Endothelial cell of umbilical vein (primary cell): ENCODE data around the gene ENHO. TPM values are rescaled to one million over a fixed set of nuclear protein-coding genes. Genes with fewer than 3 reads are reported as not detected.

Experiments
- BruUV-seq: library from RNA; stranded (reverse); fragments of 400-500 nt; replicated peaks from 2 replicates; lab custom pipeline; 2021; lab: Mats Ljungman, UMichigan
- CTCF ChIA-PET: fragments of 300-600, 350-600 bp; sonication (Branson Sonifier 250); formaldehyde crosslinking; loops from one replicate; lab custom pipeline; 2021; ENCODE audit warnings: antibody characterized with exemption, inconsistent platforms; lab: Charles Lee
- POLR2A ChIA-PET: fragments of 300-600, 350-600 bp; sonication (Branson Sonifier 250); formaldehyde crosslinking; loops from one replicate; lab custom pipeline; 2021; ENCODE audit warnings: antibody characterized with exemption, inconsistent platforms; lab: Charles Lee
- DNase-seq: peaks from one replicate; pipeline ENCODE4 v3.0.0-alpha.2; 2011; ENCODE audit warnings: low read depth, low spot score
- FAIRE-seq: peaks from 2 replicates; lab custom pipeline; 2011; peaks lifted over from hg19 to GRCh38; lab: Jason Lieb, UNC
- H2AFZ ChIP-seq: 2 replicates; pipeline ENCODE4 v1.6.0; 2012; ENCODE audit warnings: low read depth, low read length, control low read depth, inconsistent platforms
- H3K27ac ChIP-seq: 2 replicates; pipeline ENCODE4 v1.5.1; 2011; ENCODE audit warnings: low read depth, mild to moderate bottlenecking, control low read depth, low read length, moderate library complexity; ENCODE audit not compliant: insufficient read depth
- H3K27me3 ChIP-seq, 2 experiments: 2 replicates each; pipeline versions ENCODE4 v1.6.0 to v1.6.1; 2011; ENCODE audit warnings: low read length in 2 of 2, mixed read lengths in 1 of 2; ENCODE audit not compliant: control insufficient read depth in 2 of 2, insufficient read depth in 2 of 2
- H3K36me3 ChIP-seq, 2 experiments: 2 replicates in 1 of 2; 3 replicates in 1 of 2; pipeline ENCODE4 v1.5.1; 2011; ENCODE audit warnings: low read length in 2 of 2, mild to moderate bottlenecking in 1 of 2, moderate library complexity in 1 of 2; ENCODE audit not compliant: control insufficient read depth in 2 of 2, insufficient read depth in 2 of 2; ENCODE audit errors: extremely low read depth in 1 of 2
- H3K4me1 ChIP-seq: 3 replicates; pipeline ENCODE4 v1.5.1; 2011; ENCODE audit warnings: mild to moderate bottlenecking, low read length; ENCODE audit not compliant: control insufficient read depth, insufficient read depth; ENCODE audit errors: extremely low read depth
- H3K4me2 ChIP-seq: 2 replicates; pipeline ENCODE4 v1.6.1; 2011; ENCODE audit warnings: low read length, control low read depth, mixed read lengths; ENCODE audit not compliant: insufficient read depth
- H3K4me3 ChIP-seq, 3 experiments: fragments of 200-600 bp in 1 of 3; sonication (generic), shearing (Covaris generic) in 1 of 3; replicated peaks in 1 of 3; 2 replicates each; pipeline ENCODE4 v1.5.1; 2011 to 2016; ENCODE audit warnings: control low read depth in 3 of 3, low read length in 3 of 3, mild to moderate bottlenecking in 2 of 3, inconsistent platforms in 1 of 3, low read depth in 1 of 3, moderate library complexity in 1 of 3; ENCODE audit not compliant: insufficient read depth in 1 of 3
- H3K79me2 ChIP-seq: 2 replicates; pipeline ENCODE4 v1.6.0; 2012; ENCODE audit warnings: low read length, inconsistent platforms; ENCODE audit not compliant: control insufficient read depth, insufficient read depth
- H3K9ac ChIP-seq: replicated peaks from 2 replicates; pipeline ENCODE3; 2011; ENCODE audit warnings: low read length, control low read depth; ENCODE audit not compliant: insufficient read depth; ENCODE audit errors: extremely low read depth
- H3K9me1 ChIP-seq: replicated peaks from 3 replicates; pipeline ENCODE4 v1.6.0; 2011; ENCODE audit warnings: mild to moderate bottlenecking, low read length; ENCODE audit not compliant: control insufficient read depth, insufficient read depth; ENCODE audit errors: extremely low read depth
- H3K9me3 ChIP-seq: replicated peaks from 2 replicates; pipeline ENCODE4 v1.5.1; 2012; ENCODE audit warnings: low read length, inconsistent platforms; ENCODE audit not compliant: control insufficient read depth, insufficient read depth
- H4K20me1 ChIP-seq: replicated peaks from 2 replicates; pipeline ENCODE3; 2011; ENCODE audit warnings: mild to moderate bottlenecking, low read length; ENCODE audit not compliant: control insufficient read depth, insufficient read depth; ENCODE audit errors: extremely low read depth
- GATA2 ChIP-seq: IDR thresholded peaks from 2 replicates; pipeline ENCODE4 v1.7.0; 2011; ENCODE audit warnings: low read depth, mild to moderate bottlenecking, moderate library complexity, mixed read lengths, low read length; ENCODE audit not compliant: insufficient read length, insufficient read depth
- JUN ChIP-seq: IDR thresholded peaks from 2 replicates; pipeline ENCODE4 v1.6.1; 2011; ENCODE audit warnings: borderline replicate concordance, low read depth; ENCODE audit not compliant: insufficient read length, insufficient read depth
- POLR2AphosphoS5 ChIP-seq: IDR thresholded peaks from 2 replicates; pipeline ENCODE4 v1.6.1; 2012; ENCODE audit warnings: low read depth, mild to moderate bottlenecking, control low read depth, low read length, moderate library complexity; ENCODE audit not compliant: insufficient read depth
- dilution Hi-C: fragments of 300-500 bp; cut with MboI; formaldehyde crosslinking; loops from one replicate; pipeline ENCODE4 v1.15.0; 2019; ENCODE audit warnings: low sequenced_read_pairs; ENCODE audit not compliant: extremely low pct_ligation_motif_present
- intact Hi-C: fragments of 100-400 bp; cut with micrococcal nuclease; formaldehyde crosslinking; loops from one replicate; pipeline ENCODE4 v1.10.0; 2022
- polyA plus RNA-seq, 4 experiments: library from polyadenylated mRNA; depleted of rRNA in 3 of 4; stranded (reverse) in 3 of 4; unstranded in 1 of 4; fragments of >200 nt; gene quantifications; 2 replicates each; pipeline versions ENCODE4 v1.2.1 to v1.2.3, GENCODE V29; 2011 to 2012; ENCODE audit warnings: missing spikeins in 1 of 4
- total RNA-seq: library from RNA; stranded (reverse); gene quantifications from 2 replicates; pipeline ENCODE4 v1.2.3, GENCODE V29; 2021
- TF ChIP-seq, protein P1 (sequence below): IDR thresholded peaks from 2 replicates; pipeline ENCODE4 v1.6.1; 2011; ENCODE audit not compliant: insufficient read depth, insufficient read length
- TF ChIP-seq, protein P2 (sequence below), 2 donors: IDR thresholded peaks; 1 replicate in 1 of 2; 2 replicates in 1 of 2; pipeline ENCODE4 v1.5.1; 2011; ENCODE audit warnings: low read length in 2 of 2, mild to moderate bottlenecking in 2 of 2, moderate library complexity in 2 of 2, control low read depth in 1 of 2, inconsistent platforms in 1 of 2, low read depth in 1 of 2; ENCODE audit not compliant: insufficient read depth in 1 of 2; ENCODE audit errors: extremely low read depth in 1 of 2

The ENHO gene
- total and polyA plus RNA-seq, 2 donors (not counting 3 experiments of a cell fraction or from before 2014, with no cell fraction given), result 0.10 TPM; not detected in 1

DNA sequence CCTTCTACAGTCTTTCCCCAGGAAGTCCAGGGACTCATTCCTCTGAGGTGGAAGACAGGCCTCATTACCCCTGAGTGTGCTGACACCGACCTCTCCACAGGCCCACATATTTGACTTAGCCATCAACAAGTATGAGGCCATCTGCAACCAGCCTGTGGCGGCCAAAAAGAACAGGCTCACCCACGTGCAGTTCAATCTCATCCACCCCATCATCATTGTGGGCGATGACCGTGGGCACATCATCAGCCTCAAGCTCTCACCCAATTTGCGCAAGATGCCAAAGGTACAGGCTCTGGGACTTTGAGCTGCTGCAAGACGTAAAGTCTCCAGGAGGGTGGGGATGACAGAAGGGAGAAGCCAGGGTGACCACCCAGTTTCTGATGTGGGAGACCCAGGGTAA lies 5.6 kb downstream of the ENHO start:
- Histone ChIP-seq H3K4me1 (no peaks in the 10 kb centered on the region), H3K9ac (no peak overlapping the region), H2AFZ (no peak overlapping the region), H3K79me2 (no peaks in the 10 kb centered on the region), H3K27ac (no peak overlapping the region), H3K4me2 (no peak overlapping the region), H3K9me3 (no peaks in the 10 kb centered on the region), H3K36me3 (no peaks in the 10 kb centered on the region), H3K27me3 (peaks cover 8 to 9% of the 10 kb centered on the region in 2 experiments), H3K9me1 (no peaks in the 10 kb centered on the region), H3K4me3 (no peak overlapping the region), H4K20me1 (no peaks in the 10 kb centered on the region)
- intact Hi-C loops, result no loop called here
- dilution Hi-C loops, result loop anchor here (25.0 kb wide), 1 partner anchor 105 kb away; no protein-coding TSS in a partner anchor
- TF ChIP-seq GATA2, result no peak
- no peak for TF ChIP-seq POLR2AphosphoS5
- TF ChIP-seq, protein P1, sequence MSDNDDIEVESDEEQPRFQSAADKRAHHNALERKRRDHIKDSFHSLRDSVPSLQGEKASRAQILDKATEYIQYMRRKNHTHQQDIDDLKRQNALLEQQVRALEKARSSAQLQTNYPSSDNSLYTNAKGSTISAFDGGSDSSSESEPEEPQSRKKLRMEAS, result no peak
- POLR2A ChIA-PET, result no interaction called here
- CTCF ChIA-PET, result interaction anchor here (0.7 to 1.8 kb wide), 3 partner anchors 16 to 113 kb away, joined by 3 to 4 read pairs (median 3); no protein-coding TSS in a partner anchor
- DNase-seq (no peak), FAIRE-seq (no peak)
- no TSS peak for BruUV-seq

DNA sequence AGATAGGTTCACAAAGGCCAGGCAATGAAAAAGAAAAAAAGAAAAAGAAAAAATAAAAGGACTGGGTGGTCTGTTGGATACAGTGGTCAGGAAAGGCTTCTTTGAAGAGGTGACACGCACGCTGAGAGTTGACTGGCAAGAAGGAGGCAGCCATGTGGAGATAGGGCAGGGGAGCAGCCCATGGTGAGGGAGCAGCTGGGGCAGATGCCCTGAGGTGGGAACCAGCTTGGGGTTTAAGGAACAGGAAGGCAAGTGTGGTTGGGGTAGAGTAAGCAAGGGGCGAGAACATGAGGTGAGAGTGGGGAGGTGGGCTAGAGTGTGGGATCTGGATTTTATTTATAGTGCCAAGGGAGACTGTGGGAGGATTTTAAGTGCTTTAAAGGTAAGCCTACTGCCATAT lies 6.8 kb downstream of the ENHO start:
- H4K20me1 ChIP-seq, result no peaks in the 10 kb centered on the region
- H3K27me3 ChIP-seq, result peaks cover 7 to 11% of the 10 kb centered on the region in 2 experiments
- TF ChIP-seq, protein P2, sequence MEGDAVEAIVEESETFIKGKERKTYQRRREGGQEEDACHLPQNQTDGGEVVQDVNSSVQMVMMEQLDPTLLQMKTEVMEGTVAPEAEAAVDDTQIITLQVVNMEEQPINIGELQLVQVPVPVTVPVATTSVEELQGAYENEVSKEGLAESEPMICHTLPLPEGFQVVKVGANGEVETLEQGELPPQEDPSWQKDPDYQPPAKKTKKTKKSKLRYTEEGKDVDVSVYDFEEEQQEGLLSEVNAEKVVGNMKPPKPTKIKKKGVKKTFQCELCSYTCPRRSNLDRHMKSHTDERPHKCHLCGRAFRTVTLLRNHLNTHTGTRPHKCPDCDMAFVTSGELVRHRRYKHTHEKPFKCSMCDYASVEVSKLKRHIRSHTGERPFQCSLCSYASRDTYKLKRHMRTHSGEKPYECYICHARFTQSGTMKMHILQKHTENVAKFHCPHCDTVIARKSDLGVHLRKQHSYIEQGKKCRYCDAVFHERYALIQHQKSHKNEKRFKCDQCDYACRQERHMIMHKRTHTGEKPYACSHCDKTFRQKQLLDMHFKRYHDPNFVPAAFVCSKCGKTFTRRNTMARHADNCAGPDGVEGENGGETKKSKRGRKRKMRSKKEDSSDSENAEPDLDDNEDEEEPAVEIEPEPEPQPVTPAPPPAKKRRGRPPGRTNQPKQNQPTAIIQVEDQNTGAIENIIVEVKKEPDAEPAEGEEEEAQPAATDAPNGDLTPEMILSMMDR (IDR thresholded peaks at IDR 0.05; ENCODE audit: extremely low read depth in 1 of 2, insufficient read depth in 1 of 2, low read depth in 1 of 2, low read length in 2 of 2), result no peak
- TF ChIP-seq GATA2 (no peak), JUN (no peak), POLR2AphosphoS5 (no peak)
- TF ChIP-seq, protein P1, result no peak
- FAIRE-seq (no peak), DNase-seq (no peak)
- ChIA-PET CTCF (no interaction called here), POLR2A (no interaction called here)
- intact Hi-C loops (no loop called here), dilution Hi-C loops (loop anchor here (25.0 kb wide), 1 partner anchor 104 kb away; no protein-coding TSS in a partner anchor)
- H3K4me3 ChIP-seq, result no peak overlapping the region
- H3K9me3 ChIP-seq, result no peaks in the 10 kb centered on the region
- no peak overlapping the region for H3K27ac ChIP-seq
- no peaks in the 10 kb centered on the region for H3K4me1 ChIP-seq
- H3K36me3 ChIP-seq, result no peaks in the 10 kb centered on the region
- BruUV-seq, result no TSS peak
- H3K9me1 ChIP-seq, result no peaks in the 10 kb centered on the region
- H3K79me2 ChIP-seq, result no peaks in the 10 kb centered on the region
- H2AFZ ChIP-seq, result no peak overlapping the region
- H3K9ac ChIP-seq, result no peak overlapping the region
- no peak overlapping the region for H3K4me2 ChIP-seq
